Mesothelial cell of epicardium (in vitro differentiated cells): ENCODE results near the gene ARAF. TPM values are rescaled to one million over a fixed set of nuclear protein-coding genes. Genes with fewer than 3 reads are reported as not detected.

ENCODE experiments used
- DNase-seq, 2 experiments: peaks; one replicate each; pipeline ENCODE4 v3.0.0; 2021; ENCODE audit warnings: low spot score in 2 of 2; ENCODE audit not compliant: unreplicated experiment in 2 of 2
- H3K27ac Mint-ChIP-seq: 2 replicates; pipeline ENCODE4 v1.8.0; 2021; ENCODE audit warnings: mixed read lengths
- H3K27me3 Mint-ChIP-seq: 2 replicates; pipeline ENCODE4 v1.8.0; 2021; ENCODE audit warnings: low read depth, mixed read lengths
- H3K36me3 Mint-ChIP-seq: 2 replicates; pipeline ENCODE4 v1.8.0; 2021; ENCODE audit warnings: mixed read lengths
- H3K4me1 Mint-ChIP-seq: 2 replicates; pipeline ENCODE4 v1.8.0; 2021; ENCODE audit warnings: mixed read lengths
- H3K4me3 Mint-ChIP-seq: 2 replicates; pipeline ENCODE4 v1.8.0; 2021; ENCODE audit warnings: mild to moderate bottlenecking, moderate library complexity, mixed read lengths
- H3K9me3 Mint-ChIP-seq: 2 replicates; pipeline ENCODE4 v1.8.0; 2021; ENCODE audit warnings: mixed read lengths
- CTCF ChIP-seq: fragments of 200-600 bp; sonication (generic); IDR thresholded peaks from one replicate; pipeline ENCODE4 v1.5.0; 2021; ENCODE audit warnings: antibody characterized with exemption; ENCODE audit not compliant: unreplicated experiment
- microRNA-seq: library from miRNA; unstranded; fragments of <30 nt; microRNA quantifications from one replicate; pipeline ENCODE4 v1.2.0, GENCODE V29; 2021; ENCODE audit warnings: inconsistent platforms, mixed read lengths
- total RNA-seq: library from RNA; stranded (reverse); gene quantifications from 3 replicates; pipeline ENCODE4 v1.2.1, GENCODE V29; 2021

The ARAF gene
- total RNA-seq, 1 donor from 2014 or later = 68.5 TPM

GRCh38 chrX:47619486-47620302, 58.7 kb downstream of the ARAF start, which contains the start of gene SYN1:
TSS of gene SYN1 (minus strand) at chrX:47619857. CDS start at chrX:47619728, 129 bp downstream.
- H3K27me3 Mint-ChIP-seq = peaks cover 66% of the 10 kb centered on the region
- peak; percentile 77 to 87 for DNase-seq
- no peak within 1 kb of the TSS for H3K27ac Mint-ChIP-seq
- H3K9me3 Mint-ChIP-seq = peaks cover 9% of the 10 kb centered on the region
- H3K4me1 Mint-ChIP-seq = no peaks in the 10 kb centered on the region
- no peak for TF ChIP-seq CTCF
- H3K4me3 Mint-ChIP-seq = no peak within 1 kb of the TSS
- H3K36me3 Mint-ChIP-seq = no peaks in the 10 kb centered on the region

- H3K27me3 Mint-ChIP-seq = peaks cover 68% of the 10 kb centered on the region
- no peak overlapping the region for H3K4me3 Mint-ChIP-seq
- DNase-seq = no peak
- H3K9me3 Mint-ChIP-seq = peaks cover 9% of the 10 kb centered on the region
- TF ChIP-seq CTCF = no peak
- H3K27ac Mint-ChIP-seq = no peak overlapping the region
- no peaks in the 10 kb centered on the region for H3K36me3 Mint-ChIP-seq
- no peaks in the 10 kb centered on the region for H3K4me1 Mint-ChIP-seq
Measured at GRCh38 chrX:47620303-47620685, 59.3 kb downstream of the ARAF start.

Small RNAs within 50 kb of the gene (microRNA-seq; reads per million reads assigned to microRNA genes)
- gene MIR4769 = not detected

Other genes starting within 250 kb of the ARAF start
- 0.68 to 1.1 TPM (median 0.69 TPM) in 3 replicates for gene ZNF157, start 190.6 kb upstream of the ARAF start, total RNA-seq
- gene ZNF41, start 78.0 kb upstream of the ARAF start, total RNA-seq = 6.4 to 7.0 TPM (median 6.6 TPM) in 3 replicates
- gene TIMP1, start 21.2 kb downstream of the ARAF start, total RNA-seq = 117 to 124 TPM (median 120 TPM) in 3 replicates
- 3.7 to 4.4 TPM (median 4.2 TPM) in 3 replicates for gene SYN1, start 58.7 kb downstream of the ARAF start, total RNA-seq
- 0.97 to 1.2 TPM (median 0.99 TPM) in 3 replicates for gene CFP, start 68.7 kb downstream of the ARAF start, total RNA-seq
- 34.6 to 35.4 TPM (median 35.0 TPM) in 3 replicates for gene ELK1, start 89.4 kb downstream of the ARAF start, total RNA-seq
- gene UXT, start 98.0 kb downstream of the ARAF start, total RNA-seq = 70.1 to 71.5 TPM (median 71.4 TPM) in 3 replicates